D341Med (cell line): ENCODE measurements around the gene SLC30A4.

ENCODE experiments used
- DNase-seq: peaks from one replicate; pipeline ENCODE4 v3.0.0; 2012; ENCODE audit warnings: low spot score

The SLC30A4 gene

DNA sequence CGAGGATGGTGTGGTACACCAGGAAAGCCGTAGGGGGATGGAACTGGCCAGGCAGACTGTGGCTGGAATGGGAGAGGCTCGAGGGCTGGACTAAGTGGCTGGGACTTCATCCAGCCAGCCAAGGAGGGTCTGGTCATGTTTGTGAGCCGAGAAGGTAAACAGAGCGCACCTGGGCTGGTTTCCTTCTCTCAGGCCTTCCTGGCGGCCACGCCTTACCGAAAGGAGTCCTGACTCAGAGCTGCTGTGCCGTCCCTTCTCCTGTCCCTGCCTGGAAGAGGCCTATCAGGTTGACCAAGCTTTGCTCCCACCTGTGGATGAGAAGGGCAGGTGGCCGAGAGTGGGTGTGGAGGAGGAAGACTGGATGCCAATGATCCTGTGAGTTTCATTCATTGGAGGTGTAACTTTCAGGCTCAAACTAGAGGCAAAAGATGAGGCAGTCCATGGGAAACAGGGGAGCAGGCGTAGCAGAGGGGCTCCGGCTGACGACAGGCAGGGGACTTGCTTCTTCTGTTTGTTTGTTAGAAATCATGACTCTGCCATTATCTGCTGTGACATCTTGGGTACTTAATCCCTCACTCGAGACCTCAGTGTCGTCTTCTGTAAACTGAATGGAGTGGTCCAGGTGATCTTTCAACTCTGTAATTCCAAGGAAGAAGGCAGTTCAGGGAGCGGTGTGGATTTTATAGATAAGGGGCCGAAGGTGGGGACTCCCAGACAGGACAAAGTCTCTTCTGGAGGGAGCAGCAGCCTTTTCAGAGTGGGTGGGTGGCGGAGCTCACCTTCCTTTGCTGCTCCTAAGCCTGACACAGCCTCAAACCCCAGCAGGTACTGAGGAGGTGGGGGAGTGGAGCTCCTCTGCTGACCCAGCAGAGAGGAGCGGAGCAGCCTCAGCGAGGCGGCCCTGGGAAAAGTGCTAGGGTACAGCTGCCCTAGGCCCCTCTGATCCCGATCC is 72.4 kb downstream of the SLC30A4 start:
- DNase-seq: no peak

GRCh38 chr15:45449395-45449794 is 73.2 kb downstream of the SLC30A4 start:
- DNase-seq: no peak

DNA sequence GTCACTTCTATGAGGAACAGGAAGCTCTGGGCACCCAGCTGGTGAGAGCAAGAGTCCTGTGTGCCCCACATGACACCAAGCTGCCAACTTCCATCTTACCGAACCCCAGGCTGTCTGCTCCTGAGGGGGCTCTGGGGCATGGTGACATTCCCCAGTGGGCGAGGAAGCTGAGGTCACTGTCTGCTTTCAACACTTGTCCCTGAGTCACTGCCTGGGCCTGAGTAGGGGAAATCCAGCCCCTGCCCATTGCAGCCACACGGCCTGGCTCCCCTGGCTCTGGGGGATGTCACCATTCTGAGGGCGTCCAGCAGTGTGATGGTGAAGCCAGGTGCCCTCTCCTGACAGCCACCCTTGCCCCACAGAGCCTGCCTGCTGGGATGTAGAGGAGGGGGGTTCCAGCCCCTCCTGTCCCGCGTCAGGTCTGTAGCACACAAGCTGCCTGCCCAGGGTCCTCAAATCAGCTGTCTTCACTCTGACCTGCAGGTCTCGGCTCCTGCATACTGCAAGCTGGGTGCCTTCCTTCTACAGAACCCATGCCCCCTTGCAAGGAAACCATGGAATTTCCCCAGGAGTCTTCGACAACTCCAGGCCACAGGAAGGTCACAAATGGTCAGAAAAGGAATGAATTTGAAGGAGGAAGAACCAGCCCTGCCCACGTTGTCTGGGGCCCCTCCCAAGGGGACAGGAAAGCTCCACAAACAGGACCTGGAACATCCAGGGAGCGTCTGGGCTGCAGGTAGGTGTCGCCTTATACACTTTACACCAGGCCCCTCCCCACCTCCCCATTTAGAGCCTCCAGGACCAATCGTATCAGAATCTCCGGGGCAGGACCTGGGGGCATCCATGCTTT is 74.3 kb downstream of the SLC30A4 start:
- no peak for DNase-seq

GRCh38 chr15:45443645-45444044 is 78.9 kb downstream of the SLC30A4 start:
- DNase-seq: no peak

GRCh38 chr15:45442507-45443135 is 79.9 kb downstream of the SLC30A4 start:
- no peak for DNase-seq

DNA sequence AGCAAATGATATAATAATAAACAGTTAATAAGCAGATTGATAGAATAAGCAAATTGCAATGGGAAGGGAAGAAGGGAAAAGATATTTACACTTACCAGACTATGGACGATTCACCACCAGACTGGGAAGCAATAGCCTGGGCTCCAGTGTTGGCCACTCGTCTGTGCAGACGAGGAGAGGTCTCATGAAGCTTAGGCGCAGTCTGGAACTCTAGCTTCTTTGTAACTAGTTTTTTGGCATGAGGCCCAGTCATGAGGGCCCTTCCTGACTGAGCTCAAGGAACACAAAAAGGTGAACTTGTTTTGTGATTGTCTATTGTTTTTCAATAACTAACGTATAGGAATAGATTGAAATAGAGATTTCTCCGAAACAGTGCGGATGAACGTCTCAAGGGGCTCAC is 80.9 kb downstream of the SLC30A4 start:
- no peak for DNase-seq

GRCh38 chr15:45441036-45441435 is 81.5 kb downstream of the SLC30A4 start:
- no peak for DNase-seq

- no peak for DNase-seq
Observed at GRCh38 chr15:45439521-45440260, 82.9 kb downstream of the SLC30A4 start.

- no peak for DNase-seq
Observed at GRCh38 chr15:45435124-45435903, 87.2 kb downstream of the SLC30A4 start.

GRCh38 chr15:45434078-45434567 is 88.4 kb downstream of the SLC30A4 start:
- no peak for DNase-seq

GRCh38 chr15:45431511-45431910 is 91.0 kb downstream of the SLC30A4 start:
- DNase-seq: no peak

DNA sequence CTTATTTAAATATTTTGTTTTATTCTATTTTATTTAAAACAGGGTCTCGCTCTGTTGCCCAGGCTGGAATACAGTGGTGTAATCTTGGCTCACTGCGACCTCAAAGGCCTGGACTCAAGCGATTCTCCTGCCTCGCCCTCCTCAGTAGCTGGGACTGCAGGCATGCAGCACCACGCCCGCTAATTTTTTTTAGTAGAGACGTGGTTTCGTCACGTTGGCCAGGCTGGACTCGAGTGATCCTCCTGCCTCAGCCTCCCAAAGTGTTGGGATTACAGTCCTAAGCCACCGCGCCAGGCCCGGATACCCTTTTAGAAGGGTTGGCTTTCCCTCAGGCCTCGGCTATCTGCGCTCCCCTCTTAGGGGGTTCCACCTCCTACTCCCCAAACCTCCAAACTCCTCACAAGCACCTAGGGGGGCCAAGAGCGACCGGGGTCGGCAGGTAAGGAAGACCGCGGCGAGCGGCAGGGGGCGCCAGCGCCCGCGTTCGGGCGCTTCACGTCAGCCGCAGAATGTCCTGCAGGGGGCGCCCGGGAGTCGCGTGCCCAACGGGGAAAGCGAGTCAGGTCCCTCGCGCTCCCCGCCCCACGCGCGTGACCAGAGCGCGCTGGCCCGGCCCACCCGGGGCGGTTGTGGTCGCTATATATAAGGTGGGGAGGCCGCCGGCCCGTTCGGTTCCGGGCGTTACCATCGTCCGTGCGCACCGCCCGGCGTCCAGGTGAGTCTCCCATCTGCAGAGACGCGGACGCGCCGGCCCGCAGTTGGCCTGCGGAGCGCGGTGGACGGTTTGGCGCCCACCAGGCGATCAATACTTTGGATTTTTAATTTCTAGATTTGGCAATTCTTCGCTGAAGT is 92.4 kb downstream of the SLC30A4 start:
- DNase-seq: peak; percentile 93
